HG02943 (cell line): ENCODE measurements around the gene PDK1.
"Not testable (repeated sequence)": the region's sequence is repeated elsewhere in the genome, so short reads cannot be mapped to it uniquely, and the experiment has no call there.

Experiments used
- ATAC-seq: cut with Tn5 transposase; IDR thresholded peaks from one replicate; pipeline ENCODE4 v1.9.1; 2021; ENCODE audit warnings: mild to moderate bottlenecking, low read depth, moderate library complexity; ENCODE audit not compliant: unreplicated experiment

The PDK1 gene

GRCh38 chr2:172555522-172556283, at the start of gene PDK1:
Gene PDK1, plus strand, starts transcription at chr2:172556090. Its CDS starts 61 bp downstream, at chr2:172556151.
- ATAC-seq = peak; percentile 82

- no peak for ATAC-seq
Measured at GRCh38 chr2:172507199-172507598, 48.7 kb upstream of the PDK1 start.

- ATAC-seq = no peak
Measured at GRCh38 chr2:172510088-172510487, 45.8 kb upstream of the PDK1 start.

GRCh38 chr2:172510548-172510947, 45.3 kb upstream of the PDK1 start:
- ATAC-seq = no peak

DNA sequence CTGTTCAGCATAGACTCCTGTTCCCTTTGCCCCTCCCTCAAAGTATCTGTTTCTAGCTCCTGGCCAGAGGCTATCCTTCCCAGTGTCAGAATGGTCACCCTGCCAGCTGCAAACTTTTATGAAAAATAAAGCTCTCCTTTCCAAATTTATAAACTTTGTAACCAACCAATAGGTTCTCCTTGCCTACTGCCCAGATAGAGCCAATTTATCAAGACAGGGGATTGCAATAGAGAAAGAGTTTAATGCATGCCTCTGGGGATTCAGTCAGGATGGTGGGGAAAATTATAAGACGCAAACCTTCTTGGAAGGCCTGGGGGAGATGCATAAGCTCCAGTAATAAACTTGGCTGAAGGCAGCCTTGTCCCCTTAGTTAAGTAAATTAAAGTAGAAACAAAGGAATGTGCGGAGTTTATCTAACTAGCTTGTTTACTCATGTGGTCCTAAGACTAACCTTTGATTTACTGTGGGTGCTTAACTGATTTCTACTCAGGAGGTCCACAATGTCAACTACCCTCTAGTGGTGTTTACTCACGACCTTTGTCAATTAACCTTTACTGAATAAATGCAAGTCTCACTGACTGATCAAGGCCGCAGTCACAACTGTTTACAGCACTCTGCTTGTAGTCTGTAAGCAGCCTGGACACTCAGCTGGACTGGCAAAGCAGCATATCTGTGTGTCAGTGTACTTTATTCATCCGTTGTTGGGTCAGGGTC, 42.9 kb upstream of the PDK1 start:
- no peak for ATAC-seq

- no peak for ATAC-seq
Measured at GRCh38 chr2:172513524-172513900, 42.4 kb upstream of the PDK1 start.

DNA sequence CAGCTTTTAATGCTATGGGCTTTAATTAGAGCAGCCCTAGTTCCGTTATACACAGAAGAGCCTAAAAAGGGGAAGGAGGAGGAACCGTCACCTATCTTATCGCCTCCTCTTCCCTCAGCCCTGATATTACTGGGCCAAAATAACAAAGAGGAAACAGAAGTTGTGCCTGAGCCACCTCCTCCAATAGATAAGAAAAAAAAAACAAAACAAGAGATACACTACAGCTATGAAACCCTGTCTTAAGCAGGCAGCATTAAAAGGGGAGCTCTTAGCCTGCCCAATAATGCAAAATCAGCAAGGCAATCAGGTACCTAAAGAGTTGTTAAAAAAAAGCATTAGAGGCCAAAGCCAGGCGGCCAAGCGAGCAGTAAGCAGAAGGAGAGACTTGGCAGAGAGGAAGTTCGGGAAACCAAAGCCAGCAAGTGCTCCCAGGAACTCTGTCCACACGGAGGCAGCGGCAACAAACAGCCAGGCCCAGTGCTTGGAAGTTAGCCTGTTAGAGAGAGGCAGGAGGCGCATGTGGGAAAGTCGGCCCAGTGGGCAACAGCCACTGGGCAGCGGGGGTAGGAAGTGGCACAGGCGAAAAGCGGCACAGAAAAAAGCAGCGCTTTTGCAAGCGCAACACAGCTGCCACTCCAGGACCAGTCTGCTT, 41.8 kb upstream of the PDK1 start:
- no peak for ATAC-seq

DNA sequence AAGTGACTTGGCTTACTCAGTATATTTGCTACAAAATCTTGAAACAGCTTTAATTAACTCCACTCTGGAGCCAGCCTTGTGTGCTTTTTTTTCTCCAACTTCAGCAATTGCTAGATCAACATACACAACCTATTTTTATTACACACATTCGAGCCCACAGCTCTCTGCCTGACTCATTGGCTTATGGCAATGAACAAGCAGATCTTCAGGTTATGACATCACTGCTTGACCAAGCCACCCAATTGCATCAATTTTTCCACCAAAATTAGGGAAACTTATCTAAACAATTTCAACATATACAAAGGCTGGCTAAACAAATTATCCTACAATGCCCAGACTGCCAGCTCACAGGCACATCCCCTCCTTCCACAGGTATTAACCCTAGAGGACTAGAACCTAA, 39.6 kb upstream of the PDK1 start:
- ATAC-seq = no peak

- no peak for ATAC-seq
Measured at GRCh38 chr2:172518995-172519394, 36.9 kb upstream of the PDK1 start.

DNA sequence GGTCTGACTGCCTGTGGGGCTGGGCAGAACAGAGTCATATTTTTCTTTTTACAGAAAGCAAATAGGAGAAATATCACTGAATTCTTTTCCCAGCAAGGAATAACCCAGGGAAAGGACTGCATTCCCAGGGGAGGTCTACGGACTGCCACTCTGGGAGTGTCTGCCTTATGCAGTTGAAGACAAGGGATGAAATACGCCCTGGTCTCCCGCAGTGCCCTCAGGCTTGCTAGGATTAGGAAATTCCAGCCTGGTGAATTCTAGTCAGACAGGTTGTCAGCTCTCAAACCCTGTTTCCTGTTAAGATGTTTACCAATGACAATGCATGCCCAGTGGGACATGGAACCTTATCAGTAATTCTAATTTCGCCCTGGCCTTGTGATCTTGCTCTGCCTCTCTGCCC, 30.3 kb upstream of the PDK1 start:
- no peak for ATAC-seq

- ATAC-seq = no peak
Measured at GRCh38 chr2:172531309-172531708, 24.6 kb upstream of the PDK1 start.

GRCh38 chr2:172532461-172532860, 23.4 kb upstream of the PDK1 start:
- not testable (repeated sequence) for ATAC-seq

DNA sequence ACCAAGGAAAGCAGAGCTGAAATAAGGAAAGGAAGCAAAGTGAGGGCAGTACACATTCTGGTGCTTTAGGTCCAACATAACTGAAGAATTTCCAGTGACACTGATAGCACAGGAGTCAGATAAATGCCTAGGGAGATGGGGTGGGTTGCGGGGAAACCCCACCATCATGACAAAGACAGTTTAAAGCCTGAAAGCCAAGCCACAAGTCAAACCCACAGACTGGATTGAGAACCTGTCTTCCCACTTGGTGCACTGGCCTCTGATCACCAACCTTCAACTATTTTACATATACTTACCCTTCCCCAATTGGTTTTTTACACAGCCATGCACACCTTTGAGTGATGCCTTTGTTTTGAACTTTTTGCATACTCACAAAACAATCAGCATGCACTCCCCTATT, 22.2 kb upstream of the PDK1 start:
- no peak for ATAC-seq

DNA sequence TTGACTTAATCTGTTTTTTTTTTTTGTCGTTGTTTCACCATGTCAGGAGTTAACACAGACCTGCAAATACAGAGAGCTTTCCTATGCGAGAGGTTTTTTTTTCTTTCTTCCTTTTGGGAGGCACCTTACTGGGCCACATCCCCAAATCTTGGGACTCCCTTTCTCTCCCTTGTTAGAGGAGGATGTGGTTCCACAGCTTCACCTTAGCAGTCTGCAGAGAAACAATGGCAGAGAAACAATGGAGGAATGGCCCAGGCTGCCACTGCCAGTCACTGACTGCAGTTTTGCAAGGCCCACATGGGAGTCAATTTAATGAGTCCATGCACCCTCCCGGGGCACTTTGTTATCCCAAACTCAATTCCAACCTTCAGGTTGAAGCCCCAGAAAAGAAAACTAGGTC, 20.8 kb upstream of the PDK1 start:
- no peak for ATAC-seq

- ATAC-seq = not testable (repeated sequence)
Measured at GRCh38 chr2:172537851-172538250, 18.0 kb upstream of the PDK1 start.

GRCh38 chr2:172539767-172540166, 16.1 kb upstream of the PDK1 start:
- ATAC-seq = no peak

DNA sequence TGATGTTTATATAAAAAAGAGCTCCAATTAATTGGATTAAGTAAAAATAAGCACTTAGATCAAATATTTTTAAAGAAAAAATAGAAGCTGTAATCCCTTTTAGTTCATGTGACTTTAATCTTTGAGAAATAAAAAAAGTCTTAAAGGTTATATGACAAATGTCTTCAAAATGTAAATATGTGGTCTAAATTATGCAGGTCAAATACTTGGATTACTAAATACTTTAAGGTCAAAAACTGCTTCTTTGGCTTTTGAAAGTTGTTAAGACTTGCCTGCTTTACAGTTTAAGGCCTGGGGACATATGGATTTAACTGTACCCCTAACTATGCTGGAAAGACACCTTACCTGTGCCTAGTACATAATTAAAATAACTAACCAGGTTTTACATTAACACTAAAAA, 15.5 kb upstream of the PDK1 start:
- no peak for ATAC-seq

GRCh38 chr2:172545408-172546075, 10.3 kb upstream of the PDK1 start:
- no peak for ATAC-seq

DNA sequence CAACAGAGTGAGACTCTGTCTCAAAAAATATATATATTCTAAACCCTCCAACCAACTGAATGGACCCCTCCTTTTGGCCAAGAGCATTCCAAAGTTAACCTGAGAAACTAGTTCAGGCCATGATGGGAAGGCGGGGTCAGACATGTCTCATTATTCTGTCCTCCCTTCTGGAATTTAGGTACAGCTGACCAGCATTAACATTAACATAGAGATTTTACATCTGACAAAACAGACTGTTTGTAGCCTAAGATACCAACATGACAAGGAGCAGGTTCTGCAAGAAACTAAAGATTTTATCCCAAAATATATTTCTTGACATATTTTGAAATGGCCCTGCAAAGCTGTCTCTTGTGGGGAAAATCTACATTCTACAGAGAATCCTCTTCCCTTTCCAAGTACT, 6.8 kb upstream of the PDK1 start:
- ATAC-seq = no peak

DNA sequence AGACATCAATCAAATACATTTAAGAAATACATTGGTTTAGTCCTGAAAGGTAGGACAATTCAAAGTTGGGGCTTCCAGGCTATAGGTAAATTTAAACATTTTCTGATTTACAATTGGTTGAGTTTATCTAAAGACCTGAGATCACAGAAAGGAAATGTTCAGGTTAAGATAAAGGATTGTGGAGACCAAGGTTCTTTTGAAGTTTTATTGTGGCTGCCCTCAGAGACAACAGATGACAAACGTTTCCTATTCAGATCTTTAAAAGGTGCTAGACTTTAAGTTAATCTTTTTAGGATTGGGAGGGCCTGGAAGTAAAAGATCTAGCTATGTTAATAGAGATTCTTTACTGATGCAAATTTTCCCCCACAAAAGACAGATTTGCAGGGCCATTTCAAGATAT, 6.1 kb upstream of the PDK1 start:
- ATAC-seq = not testable (repeated sequence)

DNA sequence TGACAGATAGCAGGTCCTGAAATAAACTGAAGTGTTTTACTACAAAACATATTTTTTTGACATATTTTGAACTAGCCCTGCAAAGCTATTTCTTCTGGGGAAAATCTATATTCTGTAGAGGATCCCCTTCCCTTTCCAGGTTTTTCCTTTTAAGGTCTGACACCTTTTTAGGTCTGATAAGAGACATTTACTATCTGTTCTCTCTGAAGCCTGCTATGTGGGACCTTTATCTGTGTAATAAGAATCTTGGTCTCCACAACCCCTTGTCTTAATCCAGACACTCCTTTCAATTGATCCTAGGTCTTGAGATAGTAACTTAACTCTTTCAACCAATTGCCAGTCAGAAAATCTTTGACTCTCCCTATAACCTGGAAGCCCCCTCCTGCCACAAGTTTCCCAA, 5.5 kb upstream of the PDK1 start:
- no peak for ATAC-seq
